Lower leg skin (tissue), 4 donors: ENCODE data around the gene AUH. TPM values are rescaled to one million over a fixed set of nuclear protein-coding genes. Genes with fewer than 3 reads are reported as not detected.

Experiments used
- DNase-seq, 2 donors: peaks; one replicate each; pipeline ENCODE4 v3.0.0-alpha.2; 2019; ENCODE audit warnings: low spot score in 2 of 2
- H3K4me3 ChIP-seq: fragments of 200-600 bp; sonication (generic); 2 replicates; pipeline ENCODE4 v1.5.1; 2017; ENCODE audit warnings: mild to moderate bottlenecking, low read depth; ENCODE audit not compliant: poor library complexity, severe bottlenecking
- CTCF ChIP-seq, 3 donors: fragments of 450-650 bp; IDR thresholded peaks; one replicate each; pipeline ENCODE4 v1.5.1; 2016; ENCODE audit warnings: antibody characterized with exemption in 3 of 3, mild to moderate bottlenecking in 3 of 3, moderate library complexity in 2 of 3
- POLR2A ChIP-seq, 2 donors: fragments of 450-650 bp; IDR thresholded peaks; one replicate each; pipeline ENCODE4 v1.6.1; 2016 to 2017; ENCODE audit warnings: antibody characterized with exemption in 2 of 2, mild to moderate bottlenecking in 1 of 2, moderate library complexity in 1 of 2
- WGBS, 2 donors: methylation state at CpG; one replicate each; pipeline ENCODE4 v1.1.5; 2018; 5-methylcytosine and 5-hydroxymethylcytosine counted together
- intact Hi-C: fragments of 100-400 bp; cut with DNase I; formaldehyde crosslinking; loops from one replicate; pipeline ENCODE4 v1.15.0; 2023; ENCODE audit warnings: low total_unique reads
- total RNA-seq, 4 donors: library from RNA; depleted of rRNA; stranded (reverse); fragments of >200 nt; gene quantifications; one replicate each; pipeline ENCODE4 v1.1.0, GENCODE V29; 2016

Gene AUH
- total RNA-seq, 4 donors from 2014 or later = 30.7 to 54.4 (median 32.4) TPM

- WGBS, 2 donors = 0 to 1% methylated on average over 38 of the region's 38 CpGs
- peak overlapping the region; percentile 10 for H3K4me3 ChIP-seq
- TF ChIP-seq POLR2A (IDR thresholded peaks at IDR 0.05) (no peak), CTCF (IDR thresholded peaks at IDR 0.05) (no peak)
- DNase-seq = peak; percentile 90 to 96
- intact Hi-C loops = loop anchor here (10.0 kb wide), 1 partner anchor 232 kb away; the partner anchor contains the start of gene NFIL3
Measured at GRCh38 chr9:91193087-91193657, 168.5 kb downstream of the AUH start.

DNA sequence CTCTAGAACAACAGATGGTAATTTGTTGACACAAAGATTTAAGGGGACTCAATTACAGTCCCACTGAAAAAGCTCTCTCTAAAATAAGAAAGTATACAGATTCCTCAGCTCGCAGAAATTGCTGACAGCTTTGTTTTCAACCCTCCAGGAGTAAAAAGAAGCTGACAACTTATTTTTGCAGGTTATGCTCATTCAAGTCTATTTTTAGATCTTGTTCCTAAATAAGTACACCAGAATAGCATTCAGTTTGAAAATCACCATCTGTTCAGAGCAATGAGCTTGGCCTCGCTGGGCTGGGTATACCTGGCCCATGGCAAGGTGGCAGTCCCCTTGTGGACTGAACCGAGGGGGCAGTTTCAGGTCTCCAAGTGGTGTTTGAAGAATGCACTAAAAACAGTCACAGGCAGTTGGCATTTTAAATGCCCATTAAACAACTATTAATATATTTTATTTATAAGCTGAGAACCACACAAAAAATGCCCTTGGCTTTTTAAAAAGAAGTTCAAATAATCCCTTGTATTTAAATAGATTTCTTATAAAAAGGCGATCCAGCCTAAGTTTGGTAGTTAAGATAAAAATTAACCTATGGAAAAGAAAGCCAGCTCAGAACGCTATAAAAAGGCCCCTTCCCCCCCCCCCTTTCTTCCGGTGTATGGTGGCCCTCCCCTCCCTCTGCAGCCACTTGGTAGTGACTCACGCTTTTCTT, 169.2 kb downstream of the AUH start:
- WGBS, 2 donors = 20 to 22% methylated on average over 7 of the region's 7 CpGs
- no peak for TF ChIP-seq POLR2A (IDR thresholded peaks at IDR 0.05)
- no peak for TF ChIP-seq CTCF (IDR thresholded peaks at IDR 0.05)
- peak in 1 of 2 donors; percentile 76 for DNase-seq
- no peak overlapping the region for H3K4me3 ChIP-seq
- intact Hi-C loops = loop anchor here (10.0 kb wide), 1 partner anchor 232 kb away; the partner anchor contains the start of gene NFIL3

DNA sequence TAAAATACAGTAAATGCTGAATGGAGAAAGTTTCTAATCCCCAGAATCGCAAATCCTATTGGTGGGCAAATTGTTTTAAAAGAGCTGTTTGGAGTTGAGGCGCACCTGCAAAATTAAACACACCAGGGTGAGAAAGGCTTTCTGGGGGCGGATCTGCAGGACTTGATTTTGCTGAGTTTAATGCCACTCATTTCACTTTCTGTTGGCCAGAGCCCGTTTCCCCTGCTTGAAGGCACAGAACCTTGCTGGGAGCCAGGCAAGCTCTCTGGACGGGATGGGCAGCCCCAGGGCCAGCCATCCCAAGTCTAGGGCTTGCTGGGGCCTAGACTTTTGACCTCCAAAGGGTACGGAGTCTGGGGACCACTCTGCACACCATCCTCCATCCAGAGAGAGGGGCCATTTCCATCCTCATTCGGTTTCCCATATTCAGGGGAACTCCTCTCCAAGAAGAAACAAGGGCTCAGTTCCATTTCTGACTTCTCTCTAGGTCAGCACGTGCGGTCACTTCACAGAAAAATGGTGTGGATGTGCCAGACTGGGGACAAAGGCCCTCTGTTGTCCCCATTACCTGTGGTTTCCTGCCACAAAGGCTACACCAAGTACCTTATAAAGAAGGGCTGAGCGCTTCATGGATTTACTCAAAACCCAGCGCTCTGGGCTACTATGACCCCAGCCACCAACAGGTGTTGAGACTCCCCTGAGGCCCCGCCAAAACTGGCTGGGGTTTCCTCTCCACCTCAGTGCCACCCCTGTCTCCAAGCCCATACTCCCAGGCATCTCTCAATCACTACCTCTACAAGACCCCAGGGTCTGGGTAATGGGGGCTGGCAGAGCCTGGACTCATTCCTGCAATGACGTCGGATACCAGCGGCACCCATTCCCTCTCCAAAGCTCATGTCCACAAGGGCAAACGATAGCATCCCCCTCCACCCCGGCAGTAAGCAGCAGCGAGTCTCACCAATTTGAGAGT, 170.0 kb downstream of the AUH start:
- H3K4me3 ChIP-seq = no peak overlapping the region
- intact Hi-C loops = loop anchor here (10.0 kb wide), 1 partner anchor 233 kb away; the partner anchor contains the start of gene NFIL3
- DNase-seq = peak in 1 of 2 donors; percentile 82
- WGBS, 2 donors = 88 to 94% methylated on average over 18 of the region's 18 CpGs
- TF ChIP-seq POLR2A (IDR thresholded peaks at IDR 0.05) (no peak), CTCF (IDR thresholded peaks at IDR 0.05) (no peak)

DNA sequence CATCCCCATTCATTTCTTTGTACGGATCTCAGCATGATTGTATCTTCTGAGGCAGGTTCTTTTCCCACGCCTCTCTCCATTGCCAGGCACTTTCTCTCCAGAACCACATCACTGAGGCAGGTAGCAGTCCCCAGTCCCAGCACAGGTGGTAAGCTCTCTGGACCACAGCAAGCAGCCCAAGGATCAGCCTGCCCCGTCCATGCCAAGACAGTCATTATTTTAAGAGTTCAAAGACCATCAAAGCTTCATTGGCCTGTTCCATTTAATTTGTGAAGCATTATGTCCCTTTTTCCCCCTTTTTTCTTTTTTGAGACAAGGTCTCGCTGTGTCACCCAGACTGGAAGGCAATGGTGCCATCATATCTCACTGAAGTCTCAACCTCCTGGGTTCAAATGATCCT, 171.7 kb downstream of the AUH start:
- no peak overlapping the region for H3K4me3 ChIP-seq
- TF ChIP-seq CTCF (IDR thresholded peaks at IDR 0.05) (no peak), POLR2A (IDR thresholded peaks at IDR 0.05) (no peak)
- intact Hi-C loops = loop anchor here (10.0 kb wide), 1 partner anchor 235 kb away; the partner anchor contains the start of gene NFIL3
- peak in 1 of 2 donors; percentile 52 for DNase-seq
- WGBS, 2 donors = 88 to 97% methylated on average over 4 of the region's 4 CpGs

GRCh38 chr9:91188719-91189590, 172.8 kb downstream of the AUH start:
- H3K4me3 ChIP-seq = no peak overlapping the region
- no peak for TF ChIP-seq POLR2A (IDR thresholded peaks at IDR 0.05)
- no peak for TF ChIP-seq CTCF (IDR thresholded peaks at IDR 0.05)
- peak in 1 of 2 donors; percentile 78 for DNase-seq
- WGBS, 2 donors = 94 to 96% methylated on average over 11 of the region's 11 CpGs
- intact Hi-C loops = no loop called here
